Activated T-helper 1 cell treated with anti-CD3 and anti-CD28 coated beads, Interleukin-2, amount 50 U/mL, for 16 hours (primary cell): ENCODE results near the gene CYP24A1.
"Not testable (repeated sequence)": the region's sequence is repeated elsewhere in the genome, so short reads cannot be mapped to it uniquely, and the experiment has no call there.

ENCODE experiments used
- DNase-seq, 2 donors: peaks; one replicate each; pipeline ENCODE4 v3.0.0-alpha.2; 2020; ENCODE audit warnings: low read depth in 1 of 2, low spot score in 1 of 2

The CYP24A1 gene

DNA sequence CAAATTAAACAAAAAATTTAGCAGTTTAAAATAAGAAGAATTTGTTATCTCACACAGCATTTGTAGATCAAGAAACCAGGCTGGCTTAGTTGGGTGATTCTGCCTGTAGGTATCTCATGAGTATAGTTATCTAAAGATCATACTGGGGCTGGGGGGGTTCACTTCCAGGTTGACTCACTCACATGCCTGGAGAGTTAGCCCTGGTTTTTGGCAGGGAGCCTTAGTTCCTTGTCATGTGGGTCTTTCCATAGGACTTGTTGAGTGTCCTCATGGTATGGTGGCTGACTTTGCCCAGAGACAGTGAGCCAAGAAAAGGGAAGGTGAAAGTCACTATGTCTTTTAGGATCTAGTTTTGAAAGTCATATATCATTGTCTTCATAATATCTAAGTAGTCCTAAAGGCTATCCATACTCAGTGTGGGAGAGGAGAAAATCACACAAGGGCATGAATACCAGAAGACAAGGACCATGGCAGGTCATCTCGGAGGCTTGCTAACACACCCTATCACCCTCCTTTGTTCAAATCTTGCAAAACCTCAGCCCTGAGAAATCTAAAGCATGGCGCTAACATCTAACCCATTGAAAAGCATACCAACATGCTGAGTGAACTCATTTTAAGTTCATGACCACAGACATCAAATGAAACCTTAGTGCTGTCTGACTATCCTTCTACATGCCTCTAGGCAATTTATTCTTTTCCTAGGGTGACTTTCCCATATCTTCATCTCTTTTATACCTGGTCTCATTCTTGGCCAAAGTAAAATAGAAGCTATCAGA, 39.2 kb downstream of the CYP24A1 start:
- DNase-seq, result no peak

DNA sequence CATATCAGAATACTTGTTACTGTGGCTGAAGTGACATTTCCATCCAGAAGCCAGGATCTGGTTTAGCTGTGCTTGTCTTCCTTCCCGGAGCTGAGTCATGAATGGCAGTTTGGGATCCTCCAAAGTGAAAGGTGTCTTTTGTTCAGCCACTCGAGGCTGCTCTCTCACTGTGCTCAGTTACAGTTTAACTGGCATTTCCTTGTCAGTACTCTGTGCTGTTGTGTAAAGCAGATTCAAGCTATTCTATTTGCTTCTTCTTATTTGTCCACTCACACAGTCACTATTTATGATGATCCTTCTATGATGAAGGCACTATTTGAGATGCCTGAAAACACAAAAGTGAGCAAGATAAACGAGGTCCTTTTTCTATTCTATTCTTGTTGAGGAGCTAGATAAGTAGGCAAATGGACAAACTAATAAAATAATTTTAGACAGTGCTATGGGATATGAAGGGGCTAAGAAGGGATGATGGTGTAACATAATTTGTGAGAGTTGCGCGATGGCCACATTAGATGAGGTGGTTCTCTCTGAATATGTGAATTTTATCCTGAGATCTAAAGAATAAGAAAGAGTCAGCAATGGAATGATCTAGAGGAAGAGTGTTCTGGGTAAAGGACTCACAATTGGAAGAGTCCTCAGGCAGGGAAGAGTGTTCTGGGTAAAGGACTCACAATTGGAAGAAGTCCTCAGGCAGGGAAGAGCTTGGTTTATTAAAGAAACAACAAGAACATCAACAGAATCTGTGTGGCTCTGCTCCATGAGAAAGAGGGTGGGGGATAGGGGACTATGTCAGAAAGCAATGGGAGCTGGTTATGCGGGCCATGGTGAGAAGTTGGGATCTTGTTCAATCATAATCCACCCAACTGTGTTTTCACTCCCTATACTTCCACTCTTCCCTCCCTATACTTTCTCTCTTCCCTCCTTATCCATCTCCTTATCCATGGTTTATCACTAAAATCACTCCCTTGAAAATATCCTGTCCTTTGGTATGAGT, 40.1 kb downstream of the CYP24A1 start:
- DNase-seq, result no peak

DNA sequence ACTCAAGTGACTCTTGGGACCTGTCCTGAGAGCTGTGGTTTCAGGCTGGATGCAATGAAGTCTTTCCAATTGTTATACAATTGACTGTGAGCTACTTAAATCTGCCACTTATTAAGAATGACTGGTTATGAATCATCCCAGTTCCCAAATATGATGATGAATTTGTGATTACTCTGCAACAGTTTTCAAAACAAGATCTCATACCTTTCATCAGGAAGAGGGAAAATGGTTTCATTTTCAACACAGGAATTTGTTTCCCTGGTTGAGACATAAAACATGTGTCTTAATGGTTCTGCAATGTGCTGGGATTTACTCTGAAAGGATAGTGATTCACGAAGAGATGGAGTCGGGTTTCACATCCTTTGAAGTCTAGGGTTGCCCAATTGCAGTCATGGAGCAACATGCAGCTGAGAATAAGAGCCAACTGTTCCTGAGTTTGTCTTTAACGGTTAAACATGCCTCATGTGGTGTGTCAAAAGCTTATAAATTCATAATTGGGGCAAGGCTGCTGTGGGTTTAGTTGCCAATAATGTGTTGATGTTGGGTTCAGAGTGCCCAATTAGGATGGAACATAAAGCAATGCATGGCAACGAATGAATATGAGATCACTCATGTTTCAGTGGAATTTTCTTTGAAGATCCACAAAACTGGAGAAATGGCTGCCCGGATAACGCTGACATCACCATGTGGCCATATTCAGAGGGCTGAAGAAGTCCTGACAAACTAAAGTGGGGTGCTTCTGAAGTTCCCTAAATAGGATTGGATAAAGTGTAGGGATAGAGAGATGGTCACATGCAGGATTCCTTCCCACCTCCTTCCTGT, 41.0 kb downstream of the CYP24A1 start:
- DNase-seq, result no peak

DNA sequence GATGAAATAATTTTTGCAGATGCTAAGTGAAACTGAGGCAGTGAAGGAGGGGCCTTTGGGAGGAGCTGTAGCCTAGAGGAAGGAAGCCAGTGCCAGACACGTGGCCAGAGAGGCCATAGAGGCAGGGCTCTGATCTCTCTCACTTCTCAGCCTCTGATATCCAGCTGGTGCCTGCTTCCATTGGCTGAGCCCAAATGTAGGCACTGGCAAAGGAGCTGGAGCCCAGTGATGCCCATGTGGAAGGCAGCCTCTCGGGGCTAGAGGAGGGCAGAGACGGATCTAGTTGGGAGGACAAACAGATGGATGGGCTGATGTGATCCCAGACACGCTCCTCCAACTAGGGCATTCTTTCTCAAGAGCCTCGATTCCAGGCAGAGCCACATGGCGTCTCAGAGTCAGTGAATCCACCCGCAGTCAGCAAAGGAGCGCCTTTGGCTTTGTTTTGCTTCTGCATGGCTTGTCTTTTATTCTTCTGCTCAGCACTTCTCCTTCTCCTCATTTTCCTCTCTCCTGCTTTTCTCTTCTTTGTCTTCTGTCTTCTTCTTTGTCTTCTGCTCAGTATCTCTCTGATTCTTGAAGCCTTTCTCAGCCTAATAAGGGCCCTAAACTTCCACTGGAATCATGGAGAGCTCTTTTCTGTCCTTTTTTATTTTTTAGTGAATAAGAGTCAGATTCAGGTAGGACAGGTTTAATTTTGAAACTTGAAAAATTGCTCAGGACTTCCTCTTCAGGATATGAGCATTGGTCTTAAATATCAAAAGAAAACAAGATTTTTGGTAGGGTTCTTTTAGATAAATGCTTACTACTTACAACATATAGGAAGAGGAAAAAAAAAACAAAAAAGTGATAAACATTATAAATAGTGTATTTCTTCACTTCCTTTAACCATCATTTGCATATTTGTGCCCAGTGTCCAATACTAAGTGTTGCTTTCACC, 41.8 kb downstream of the CYP24A1 start:
- DNase-seq, result no peak

DNA sequence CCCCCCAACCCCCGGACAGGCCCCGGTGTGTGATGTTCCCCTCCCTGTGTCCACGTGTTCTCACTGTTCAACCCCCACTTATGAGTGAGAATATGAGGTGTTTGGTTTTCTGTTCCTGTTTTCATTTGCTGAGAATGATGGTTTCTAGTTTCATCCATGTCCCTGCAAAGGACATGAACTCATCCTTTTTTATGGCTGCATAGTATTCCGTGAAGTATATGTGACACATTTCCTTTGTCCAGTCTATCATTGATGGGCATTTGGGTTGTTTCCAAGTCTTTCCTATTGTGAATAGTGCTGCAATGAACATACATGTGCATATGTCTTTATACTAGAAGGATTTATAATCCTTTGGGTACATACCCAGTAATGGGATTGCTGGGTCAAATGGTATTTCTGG, 42.7 kb downstream of the CYP24A1 start:
- DNase-seq, result not testable (repeated sequence)

DNA sequence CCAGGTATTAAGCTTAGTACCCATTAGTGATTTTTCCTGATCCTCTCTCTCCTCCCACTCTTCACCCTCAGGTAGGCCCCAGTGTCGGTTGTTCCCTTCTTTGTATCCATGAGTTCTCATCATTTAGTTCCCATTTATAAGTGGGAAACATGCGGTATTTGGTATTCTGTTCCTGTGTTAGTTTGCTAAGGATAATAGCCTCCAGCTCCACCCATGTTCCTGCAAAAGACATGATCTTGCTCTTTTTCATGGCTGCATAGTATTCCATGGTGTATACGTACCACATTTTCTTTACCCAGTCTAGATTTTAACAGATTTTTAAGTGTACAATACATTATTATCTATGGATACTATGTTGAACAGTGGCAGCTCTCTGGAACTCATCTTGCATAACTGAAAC, 44.4 kb downstream of the CYP24A1 start:
- DNase-seq, result no peak

DNA sequence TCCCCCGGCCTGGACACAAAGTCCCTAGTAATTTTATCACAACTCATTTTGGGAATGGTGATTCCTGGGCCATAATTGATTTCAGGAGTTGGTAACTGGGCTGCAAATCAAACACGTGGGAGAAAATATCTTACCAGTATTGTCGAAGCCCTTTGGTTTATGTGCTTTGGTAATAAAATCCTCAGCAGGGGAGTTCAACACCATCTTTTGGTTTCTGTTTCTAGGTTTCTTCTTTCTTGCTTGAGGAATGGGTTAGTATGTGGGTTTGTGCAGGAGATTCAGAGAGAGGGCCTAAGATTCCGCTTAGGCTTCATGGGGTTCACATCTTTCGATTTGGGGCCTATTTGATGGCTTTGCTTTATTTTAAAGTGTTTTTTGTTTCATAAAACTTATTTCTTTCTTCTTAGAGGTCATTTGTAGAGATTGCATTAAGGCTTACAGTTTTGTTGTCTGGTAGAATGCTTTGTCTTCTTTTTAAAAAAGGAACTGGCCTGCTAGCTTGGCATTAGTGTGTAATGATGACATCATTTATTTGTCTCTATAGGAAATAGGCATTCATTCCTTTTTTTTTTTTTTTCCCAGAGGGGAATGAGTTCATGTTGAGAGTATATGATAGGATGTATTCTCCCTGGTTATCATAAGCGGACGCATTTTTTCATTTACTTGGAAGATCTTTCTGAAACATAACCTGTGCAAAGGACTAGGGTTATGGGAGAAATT, 45.8 kb downstream of the CYP24A1 start:
- DNase-seq, result no peak

DNA sequence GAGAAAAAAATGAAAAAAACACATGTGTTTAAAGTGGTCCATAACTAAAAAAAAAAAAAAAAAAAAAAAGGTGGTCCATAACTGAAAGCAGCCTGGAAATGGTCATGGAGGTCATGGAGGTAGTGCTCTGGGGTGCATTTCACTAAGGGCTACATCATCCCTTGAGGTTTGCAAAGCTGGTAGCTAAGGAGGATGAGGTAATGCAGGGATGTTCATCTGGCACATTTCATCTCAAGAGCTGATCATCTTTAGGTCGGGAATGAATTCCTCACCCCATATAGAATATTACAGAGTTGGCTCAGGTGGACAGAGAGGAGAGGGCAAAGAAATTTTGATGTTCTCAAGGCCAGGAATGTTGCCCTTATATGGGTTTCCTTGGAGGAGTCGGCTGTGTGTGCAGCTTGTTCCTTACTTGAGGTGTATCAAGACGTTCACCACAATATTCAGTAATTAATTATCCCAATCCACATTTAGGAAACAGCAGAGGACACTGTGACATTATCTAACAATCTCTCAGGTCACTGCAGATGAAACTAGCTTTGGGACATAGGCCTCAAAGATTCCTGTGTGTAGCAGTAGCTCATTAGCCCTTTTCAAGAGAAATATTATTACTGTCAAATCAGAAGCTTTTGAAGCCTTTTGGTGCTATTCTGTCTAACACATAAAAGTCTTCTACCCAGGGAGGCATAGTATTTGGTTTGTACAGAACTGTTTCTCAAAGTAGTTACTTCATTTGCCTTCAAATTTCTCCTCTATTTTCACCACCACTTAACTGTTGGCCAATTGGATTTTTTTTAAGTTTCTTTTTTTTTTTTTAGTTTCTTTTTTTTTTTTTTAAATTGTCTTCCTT, 46.8 kb downstream of the CYP24A1 start:
- DNase-seq, result no peak

DNA sequence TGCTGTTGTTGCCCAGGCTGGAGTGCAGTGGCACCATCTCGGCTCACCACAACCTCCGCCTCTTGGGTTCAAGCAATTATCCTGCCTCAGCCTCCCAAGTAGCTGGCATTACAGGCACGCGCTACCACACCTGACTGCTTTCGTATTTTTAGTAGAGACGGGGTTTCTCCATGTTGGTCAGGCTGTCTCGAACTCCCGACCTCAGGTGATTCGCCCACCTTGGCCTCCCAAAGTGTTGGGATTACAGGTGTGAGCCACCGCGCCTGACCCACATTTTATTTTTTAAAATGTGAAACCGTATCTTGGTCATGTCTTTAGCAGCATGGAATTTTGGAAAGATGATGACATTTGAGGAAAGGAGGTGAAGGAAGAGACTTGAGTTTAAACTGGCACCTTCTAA, 47.5 kb downstream of the CYP24A1 start:
- DNase-seq, result not testable (repeated sequence)

DNA sequence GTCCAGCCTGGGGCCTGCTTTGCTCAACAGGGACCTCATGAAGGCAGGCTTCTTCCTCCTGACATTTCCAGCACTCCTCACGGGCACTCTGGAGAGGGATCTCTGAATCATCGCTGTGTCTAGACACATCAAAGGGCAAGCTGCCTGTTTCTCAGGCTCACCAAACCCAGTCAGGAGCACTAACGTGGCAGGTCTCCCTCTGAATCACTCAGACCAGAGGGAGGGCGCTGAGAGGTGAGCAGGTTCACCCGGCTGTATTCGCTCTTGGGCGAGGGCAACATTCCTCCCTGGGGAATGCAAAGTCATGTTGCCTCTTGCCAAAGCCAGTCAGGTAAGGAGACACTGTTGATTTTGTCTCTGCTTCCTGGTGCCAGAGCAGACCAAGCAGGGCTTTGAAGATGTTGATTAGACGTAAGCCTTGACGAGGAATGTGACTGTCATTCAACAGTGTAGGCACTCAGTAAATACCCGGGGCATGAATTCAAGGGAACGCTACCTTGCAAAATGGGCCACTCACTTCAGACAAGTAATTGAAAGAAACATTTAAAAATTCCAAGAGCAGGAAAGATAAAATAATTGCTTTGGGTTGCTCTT, 50.1 kb downstream of the CYP24A1 start:
- no peak for DNase-seq

DNA sequence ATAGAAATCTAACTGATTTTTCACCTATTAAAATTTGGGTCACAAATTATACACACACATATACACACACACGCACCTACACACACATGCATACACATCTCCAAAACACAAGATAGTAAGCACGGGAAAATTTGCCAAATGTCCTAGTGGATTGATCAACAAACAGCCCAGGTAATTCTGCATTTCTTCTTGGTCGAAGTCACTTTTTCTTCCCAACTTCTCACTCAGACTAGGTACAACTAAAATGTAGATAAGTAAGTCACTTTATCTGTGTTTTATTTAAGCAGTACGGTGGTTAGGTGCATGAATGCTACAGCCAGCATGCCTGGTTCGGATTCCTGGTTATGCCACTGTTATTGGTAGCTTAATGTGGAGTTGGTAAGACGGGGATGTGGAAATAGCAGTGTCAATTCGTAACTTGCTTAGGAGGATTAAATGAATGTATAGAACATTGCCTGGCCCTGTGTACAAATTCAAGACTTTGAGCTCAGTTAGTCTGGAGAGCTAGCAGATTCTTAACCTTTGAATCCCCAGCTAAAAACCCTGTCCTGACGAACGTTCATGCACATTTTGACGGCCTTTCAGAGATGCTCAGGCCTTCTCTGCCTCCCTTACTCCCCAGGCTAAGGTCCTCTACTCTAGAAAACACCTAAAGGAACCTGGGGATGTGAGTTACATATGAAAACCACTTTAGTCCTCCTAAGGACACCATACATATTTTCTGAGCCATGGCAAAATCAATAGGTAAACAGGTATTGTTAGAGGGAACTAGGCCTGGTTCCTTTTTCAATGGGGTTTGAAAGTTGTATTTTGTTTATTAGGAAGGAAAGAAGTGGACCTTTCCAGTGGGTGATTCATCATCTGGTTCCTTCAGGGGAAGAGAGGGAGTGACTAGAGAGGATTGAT, 50.9 kb downstream of the CYP24A1 start:
- no peak for DNase-seq

DNA sequence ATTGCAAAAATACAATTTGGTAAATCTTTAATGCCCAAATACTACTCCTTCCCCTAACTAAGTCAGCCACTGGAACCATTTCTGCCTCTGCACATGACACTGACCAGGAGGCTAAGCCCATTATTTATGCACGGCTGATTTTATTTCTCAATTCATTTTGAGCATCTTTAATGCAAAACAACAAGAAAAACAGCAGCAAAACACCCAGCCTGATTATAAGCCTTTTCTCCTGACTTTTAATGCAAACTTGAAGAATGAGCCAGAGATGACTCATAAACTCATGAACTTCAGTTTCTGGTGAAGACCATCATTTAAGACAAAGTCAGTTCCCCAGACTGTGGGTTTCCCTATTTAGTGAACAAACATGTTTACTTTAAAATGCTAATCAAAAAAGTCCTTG, 51.6 kb downstream of the CYP24A1 start:
- DNase-seq, result no peak

DNA sequence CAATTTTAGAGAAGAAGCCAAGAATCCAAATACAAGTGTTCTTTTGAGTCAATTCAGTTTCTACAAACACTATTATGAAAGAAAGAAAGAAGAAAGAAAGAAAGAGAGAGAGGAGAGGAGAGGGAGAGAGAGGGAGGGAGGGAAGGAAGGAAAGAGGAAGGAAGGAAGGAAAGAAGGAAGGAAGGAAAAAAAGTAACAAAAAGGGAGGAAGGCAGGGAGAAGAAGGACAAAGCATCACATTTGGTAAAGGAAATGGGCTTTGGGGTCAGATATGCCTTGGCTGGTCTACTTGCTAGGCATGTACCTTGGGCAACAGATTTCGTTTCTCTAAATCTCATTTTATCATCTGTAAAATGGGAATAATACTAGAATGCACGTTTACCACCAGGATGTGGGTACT, 54.0 kb downstream of the CYP24A1 start:
- no peak for DNase-seq

DNA sequence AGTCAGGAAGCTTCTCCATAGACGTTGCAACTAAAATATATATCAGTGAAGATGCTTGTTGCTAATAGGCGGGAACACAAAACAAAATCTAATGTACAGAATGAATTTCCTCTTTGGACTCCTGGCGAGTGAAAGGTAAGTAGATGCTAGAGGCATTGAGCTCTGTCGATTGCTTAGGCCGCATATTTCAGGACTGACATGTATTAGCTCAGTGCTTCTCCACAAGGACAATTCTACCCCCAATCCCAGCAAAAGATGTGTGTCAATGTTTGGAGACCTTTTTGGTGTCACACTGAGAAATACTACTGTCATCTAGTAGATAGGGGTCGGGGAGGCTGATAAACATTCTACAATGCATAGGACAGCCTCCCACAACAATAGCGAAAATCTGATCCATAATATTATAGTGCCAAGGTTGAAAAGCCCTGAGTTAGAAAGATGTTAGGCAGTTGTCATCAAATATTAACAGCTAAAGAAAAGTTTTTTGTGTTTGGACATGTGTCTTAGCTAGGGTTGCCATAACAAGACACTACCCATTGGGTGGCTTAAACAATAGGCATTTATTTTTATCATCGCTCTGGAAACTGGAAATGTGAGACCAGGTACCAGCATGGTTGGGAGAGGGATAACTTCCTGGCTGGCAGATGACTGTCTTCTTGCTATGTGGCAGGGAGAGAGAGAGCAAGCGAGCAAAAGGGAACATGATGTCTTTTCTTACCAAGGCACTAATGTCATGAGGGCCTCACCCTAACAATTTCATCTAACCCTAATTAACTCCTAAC, 55.4 kb downstream of the CYP24A1 start:
- DNase-seq, result no peak

DNA sequence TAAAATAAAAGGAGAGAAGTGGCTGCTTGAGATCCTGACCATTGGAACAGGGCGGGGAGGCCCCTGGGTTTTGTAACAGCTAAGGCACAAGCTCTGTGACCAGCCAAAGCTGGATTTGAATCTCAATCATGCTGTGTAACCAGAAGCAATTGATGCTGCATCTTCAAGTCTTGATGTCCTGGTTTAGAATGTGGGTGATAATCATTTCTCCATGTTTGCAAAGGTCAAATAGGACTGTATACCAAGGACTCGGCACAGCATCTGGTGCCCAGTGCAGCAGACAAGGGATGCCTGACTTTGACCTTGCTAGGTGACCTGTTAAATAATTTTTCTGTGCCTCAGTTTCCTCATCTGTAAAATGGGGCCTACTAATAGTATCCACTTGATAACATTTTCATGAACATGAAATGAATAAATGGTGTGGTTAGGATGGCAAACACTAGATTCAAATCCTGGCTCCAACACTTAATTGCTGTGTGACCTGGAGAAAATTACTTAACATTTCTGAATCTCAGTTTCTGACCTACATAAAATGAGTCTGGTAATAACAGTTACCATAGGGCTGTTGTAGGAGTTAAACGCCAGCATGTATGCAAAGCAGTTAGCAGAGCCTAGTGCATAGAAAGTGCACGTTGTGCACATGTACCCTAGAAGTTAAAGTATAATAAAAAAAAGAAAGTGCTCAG, 57.1 kb downstream of the CYP24A1 start:
- DNase-seq, result no peak
